HL-60 (cell line): ENCODE results near the gene EXOSC3.

Source experiments
- DNase-seq, 2 experiments: peaks; one replicate each; pipeline ENCODE4 v3.0.0-alpha.2; 2010 to 2020; ENCODE audit warnings: low read depth in 1 of 2, low spot score in 1 of 2
- H3K27ac ChIP-seq: fragments of 250-450 bp; sonication (Bioruptor Pico); replicated peaks from 2 replicates; pipeline ENCODE4 v1.5.1; 2020; ENCODE audit warnings: mild to moderate bottlenecking, moderate library complexity
- H3K27me3 ChIP-seq: fragments of 250-450 bp; sonication (Bioruptor Pico); 2 replicates; pipeline ENCODE4 v1.5.1; 2021; ENCODE audit warnings: mild to moderate bottlenecking, moderate library complexity; ENCODE audit not compliant: insufficient read depth, poor library complexity, severe bottlenecking
- H3K4me3 ChIP-seq: replicated peaks from 2 replicates; pipeline ENCODE4 v1.5.1; 2011; ENCODE audit warnings: mild to moderate bottlenecking, control low read depth, low read length; ENCODE audit not compliant: insufficient read depth
- CTCF ChIP-seq: IDR thresholded peaks from one replicate; pipeline ENCODE4 v1.5.1; 2011; ENCODE audit warnings: low read length, control low read depth, inconsistent platforms; ENCODE audit not compliant: insufficient read depth
- GABPA ChIP-seq: IDR thresholded peaks from 2 replicates; pipeline ENCODE4 v1.6.1; 2012; ENCODE audit warnings: low read depth
- POLR2AphosphoS5 ChIP-seq: IDR thresholded peaks from 2 replicates; pipeline ENCODE4 v1.6.1; 2012; ENCODE audit warnings: low read depth
- SPI1 ChIP-seq: IDR thresholded peaks from 2 replicates; pipeline ENCODE4 v1.6.1; 2012; ENCODE audit warnings: low read depth, mild to moderate bottlenecking, borderline replicate concordance
- TF ChIP-seq, protein P1 (sequence below): IDR thresholded peaks from 2 replicates; pipeline ENCODE4 v1.6.1; 2012; ENCODE audit warnings: low read depth; ENCODE audit not compliant: insufficient replicate concordance

Gene EXOSC3

GRCh38 chr9:37751186-37751585, 33.7 kb downstream of the EXOSC3 start:
- TF ChIP-seq POLR2AphosphoS5: no peak
- TF ChIP-seq GABPA: no peak
- TF ChIP-seq, protein P1, sequence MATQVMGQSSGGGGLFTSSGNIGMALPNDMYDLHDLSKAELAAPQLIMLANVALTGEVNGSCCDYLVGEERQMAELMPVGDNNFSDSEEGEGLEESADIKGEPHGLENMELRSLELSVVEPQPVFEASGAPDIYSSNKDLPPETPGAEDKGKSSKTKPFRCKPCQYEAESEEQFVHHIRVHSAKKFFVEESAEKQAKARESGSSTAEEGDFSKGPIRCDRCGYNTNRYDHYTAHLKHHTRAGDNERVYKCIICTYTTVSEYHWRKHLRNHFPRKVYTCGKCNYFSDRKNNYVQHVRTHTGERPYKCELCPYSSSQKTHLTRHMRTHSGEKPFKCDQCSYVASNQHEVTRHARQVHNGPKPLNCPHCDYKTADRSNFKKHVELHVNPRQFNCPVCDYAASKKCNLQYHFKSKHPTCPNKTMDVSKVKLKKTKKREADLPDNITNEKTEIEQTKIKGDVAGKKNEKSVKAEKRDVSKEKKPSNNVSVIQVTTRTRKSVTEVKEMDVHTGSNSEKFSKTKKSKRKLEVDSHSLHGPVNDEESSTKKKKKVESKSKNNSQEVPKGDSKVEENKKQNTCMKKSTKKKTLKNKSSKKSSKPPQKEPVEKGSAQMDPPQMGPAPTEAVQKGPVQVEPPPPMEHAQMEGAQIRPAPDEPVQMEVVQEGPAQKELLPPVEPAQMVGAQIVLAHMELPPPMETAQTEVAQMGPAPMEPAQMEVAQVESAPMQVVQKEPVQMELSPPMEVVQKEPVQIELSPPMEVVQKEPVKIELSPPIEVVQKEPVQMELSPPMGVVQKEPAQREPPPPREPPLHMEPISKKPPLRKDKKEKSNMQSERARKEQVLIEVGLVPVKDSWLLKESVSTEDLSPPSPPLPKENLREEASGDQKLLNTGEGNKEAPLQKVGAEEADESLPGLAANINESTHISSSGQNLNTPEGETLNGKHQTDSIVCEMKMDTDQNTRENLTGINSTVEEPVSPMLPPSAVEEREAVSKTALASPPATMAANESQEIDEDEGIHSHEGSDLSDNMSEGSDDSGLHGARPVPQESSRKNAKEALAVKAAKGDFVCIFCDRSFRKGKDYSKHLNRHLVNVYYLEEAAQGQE: no peak
- no peak for TF ChIP-seq CTCF
- TF ChIP-seq SPI1: no peak
- Histone ChIP-seq H3K27me3 (no peaks in the 10 kb centered on the region), H3K4me3 (no peak overlapping the region), H3K27ac (no peak overlapping the region)
- no peak for DNase-seq

DNA sequence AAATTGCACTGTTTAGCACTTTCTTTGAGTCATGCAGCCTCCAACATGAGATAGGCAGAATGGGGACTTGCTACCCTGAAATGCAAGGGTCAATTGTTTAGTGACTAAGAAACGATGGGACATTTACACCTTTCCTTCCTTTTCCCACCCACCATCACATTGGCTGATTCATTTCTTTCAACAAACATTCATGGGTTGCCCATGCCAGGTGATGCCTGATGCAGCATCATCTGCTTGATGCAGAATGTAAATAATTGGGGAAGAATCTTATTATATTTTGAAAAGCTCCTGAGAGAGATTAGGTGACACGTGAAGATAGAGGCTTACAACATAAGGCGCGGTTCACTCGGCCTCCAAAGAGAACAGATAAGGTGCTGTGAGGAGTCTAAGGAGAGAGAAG, 35.7 kb downstream of the EXOSC3 start:
- Histone ChIP-seq H3K27me3 (no peaks in the 10 kb centered on the region), H3K27ac (no peak overlapping the region), H3K4me3 (no peak overlapping the region)
- TF ChIP-seq POLR2AphosphoS5 (no peak), CTCF (no peak), SPI1 (no peak), GABPA (no peak)
- TF ChIP-seq, protein P1: no peak
- DNase-seq: no peak

- TF ChIP-seq CTCF: peak; percentile 94
- TF ChIP-seq GABPA: no peak
- no peak for TF ChIP-seq SPI1
- peak; percentile 40 to 57 for DNase-seq
- H3K4me3 ChIP-seq: no peak overlapping the region
- H3K27me3 ChIP-seq: no peaks in the 10 kb centered on the region
- no peak overlapping the region for H3K27ac ChIP-seq
These were observed 37.6 kb downstream of the EXOSC3 start for GRCh38 chr9:37747271-37747753.

DNA sequence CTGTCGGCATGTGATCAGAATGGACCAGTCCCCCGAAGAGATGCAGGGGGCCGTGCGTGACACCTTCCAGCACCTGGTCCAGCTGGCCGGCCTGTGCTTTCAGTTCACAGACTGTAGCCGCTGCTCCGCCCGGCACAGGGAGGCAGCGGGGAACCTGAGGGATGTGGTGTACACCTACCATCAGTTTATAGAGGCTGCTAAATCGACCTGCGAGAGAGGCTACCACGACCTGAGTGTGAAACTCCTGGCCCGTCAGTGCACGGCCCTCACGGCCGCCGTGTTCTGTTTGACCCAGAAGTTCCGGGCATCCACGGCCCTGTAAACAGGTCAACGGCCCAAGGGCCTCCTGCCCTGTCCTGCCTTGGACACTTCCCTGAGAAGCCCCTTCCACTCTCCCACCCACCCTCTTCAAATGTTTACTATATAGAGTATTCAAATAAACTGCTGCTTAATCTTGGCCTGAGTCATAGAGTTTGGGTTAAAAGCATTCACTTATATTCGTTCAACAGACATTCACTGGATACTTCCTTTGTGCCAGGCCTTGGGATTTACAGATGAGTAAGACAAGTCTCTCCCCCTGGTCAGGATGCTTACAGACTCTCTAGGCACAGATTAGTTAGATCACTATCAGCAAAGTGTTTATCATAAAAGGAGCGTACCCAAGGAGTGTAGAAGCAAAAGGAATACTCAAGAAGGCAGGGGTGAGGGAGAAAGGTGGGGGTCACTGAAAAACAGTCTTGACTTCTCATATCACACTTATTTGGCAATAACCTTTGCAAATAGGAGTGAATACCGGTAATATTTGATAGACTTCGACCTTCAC, 38.2 kb downstream of the EXOSC3 start:
- no peak for DNase-seq
- H3K27me3 ChIP-seq: no peaks in the 10 kb centered on the region
- TF ChIP-seq CTCF (no peak), GABPA (no peak), POLR2AphosphoS5 (no peak), SPI1 (no peak)
- TF ChIP-seq, protein P1: no peak
- H3K27ac ChIP-seq: no peak overlapping the region
- H3K4me3 ChIP-seq: no peak overlapping the region
